Right lung (tissue), 5 donors: Measurements from ENCODE around the gene RPL7A. TPM values are rescaled to one million over a fixed set of nuclear protein-coding genes. Genes with fewer than 3 reads are reported as not detected.
"Not testable (repeated sequence)": the region's sequence is repeated elsewhere in the genome, so short reads cannot be mapped to it uniquely, and the experiment has no call there.

Experiments used
- DNase-seq, 2 donors: peaks; one replicate each; pipeline ENCODE4 v3.0.0-alpha.2; 2013
- polyA plus RNA-seq, 5 donors: library from polyadenylated mRNA; unstranded; fragments of 120-200 nt; gene quantifications; one replicate each; pipeline versions ENCODE4 v1.2.1 to v1.2.3, GENCODE V29; 2013; ENCODE audit warnings: inconsistent platforms in 1 of 5, low replicate concordance in 1 of 5; ENCODE audit not compliant: insufficient read length in 5 of 5, insufficient read depth in 1 of 5

The RPL7A gene
- polyA plus RNA-seq, 5 donors: 2,763 to 3,382 (median 3,157) TPM

DNA sequence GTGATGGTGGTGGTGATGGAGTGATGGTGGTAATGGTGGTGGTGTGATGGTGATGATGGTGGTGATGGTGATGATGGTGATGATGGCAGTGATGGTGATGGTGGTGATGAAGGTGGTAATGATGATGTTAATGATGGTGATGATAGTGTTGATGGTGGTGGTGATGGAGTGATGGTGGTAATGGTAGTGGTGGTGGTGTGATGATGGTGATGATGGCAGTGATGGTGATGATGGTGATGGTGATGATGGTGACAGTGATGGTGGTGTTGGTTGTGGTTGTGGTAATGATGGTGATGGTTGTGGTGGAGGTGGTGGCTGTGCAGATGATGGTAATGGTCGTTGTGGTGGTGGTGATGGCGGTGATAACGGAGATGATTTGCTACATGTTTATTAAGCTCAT lies 35.4 kb downstream of the RPL7A start:
- DNase-seq: no peak

DNA sequence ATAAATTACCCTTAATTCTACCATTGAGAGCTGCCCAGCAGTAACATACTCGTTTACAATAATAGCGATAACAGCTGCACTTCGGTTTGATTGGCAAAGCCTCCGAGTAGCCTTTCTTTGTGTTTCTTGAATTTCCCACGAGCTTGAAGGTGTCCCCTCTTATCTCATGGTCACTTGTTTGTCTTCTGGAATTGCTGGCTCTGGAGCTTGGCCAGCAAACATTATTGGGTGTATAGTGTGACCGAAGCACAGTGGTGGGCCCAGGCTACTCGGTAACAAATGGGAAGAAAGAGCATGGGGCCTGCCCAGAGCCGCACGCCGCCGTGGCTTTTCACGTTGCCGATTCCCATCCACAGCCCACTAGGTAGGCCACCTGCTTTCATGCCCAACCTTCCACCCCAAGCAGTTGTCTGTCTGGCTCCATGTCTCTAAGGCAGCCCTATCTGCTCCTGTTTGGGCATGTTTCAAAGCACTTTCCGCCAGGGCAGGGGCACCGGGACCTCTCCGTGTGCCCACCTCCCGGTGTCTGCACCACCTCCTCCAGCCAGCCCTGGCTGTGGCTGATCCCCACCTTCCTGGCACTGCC lies 36.8 kb downstream of the RPL7A start:
- DNase-seq: no peak

DNA sequence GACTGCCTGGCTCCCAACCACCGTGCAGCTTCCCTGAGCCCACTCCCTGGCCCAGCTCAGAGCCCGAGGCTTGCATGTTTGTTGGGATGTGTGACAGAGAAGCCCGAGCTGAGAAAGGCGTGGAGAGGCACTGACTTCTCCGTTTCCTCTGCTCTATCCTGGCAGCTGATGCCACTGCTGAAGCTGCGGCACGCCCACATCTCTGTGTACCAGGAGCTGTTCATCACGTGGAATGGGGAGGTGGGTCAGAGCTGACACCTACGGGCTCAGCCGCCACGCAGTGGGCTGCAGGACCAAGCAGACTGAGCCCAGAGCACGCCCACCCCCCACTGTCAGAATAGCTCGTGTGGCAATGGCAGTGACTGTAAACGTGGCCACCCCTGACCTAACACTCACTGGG lies 37.4 kb downstream of the RPL7A start:
- DNase-seq: no peak

DNA sequence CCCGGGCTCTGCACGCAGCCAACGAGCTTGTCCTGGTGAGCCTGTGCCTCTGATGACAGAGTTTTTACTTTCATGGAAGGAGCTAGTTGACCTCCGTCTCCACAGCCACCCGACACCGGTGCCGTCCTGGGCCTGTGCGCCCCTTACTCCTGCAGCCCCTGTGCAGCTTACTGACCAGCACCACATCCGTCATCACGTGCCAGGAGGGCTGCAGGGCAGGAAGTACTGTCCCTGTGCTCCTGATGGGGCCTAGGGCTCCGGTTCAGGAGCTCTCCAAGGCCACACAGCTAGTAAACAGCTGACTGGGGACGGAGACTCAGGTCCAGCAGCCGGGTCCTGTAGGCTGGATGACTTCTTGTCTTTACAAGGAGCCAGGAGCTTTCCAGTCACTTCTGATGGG lies 38.3 kb downstream of the RPL7A start:
- DNase-seq: no peak

DNA sequence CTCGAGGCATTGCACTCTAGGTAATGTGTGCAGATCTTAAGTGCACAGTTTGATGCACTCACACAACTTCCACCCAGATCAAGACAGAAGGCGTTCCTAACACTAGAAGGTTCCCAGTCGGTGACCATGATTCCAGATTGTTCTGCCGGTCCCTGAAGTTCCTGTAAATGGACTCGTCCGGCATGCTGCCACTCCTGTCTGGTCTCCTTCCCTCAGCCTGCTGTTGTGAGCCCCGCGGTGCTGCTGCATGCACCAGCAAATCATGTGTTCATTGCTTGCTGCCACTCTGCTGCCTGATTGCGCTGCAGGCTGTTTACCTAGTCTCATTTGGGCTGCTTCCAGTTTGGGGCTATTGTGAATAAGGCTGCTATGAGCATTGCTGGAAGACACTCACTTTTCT lies 39.7 kb downstream of the RPL7A start:
- no peak for DNase-seq

DNA sequence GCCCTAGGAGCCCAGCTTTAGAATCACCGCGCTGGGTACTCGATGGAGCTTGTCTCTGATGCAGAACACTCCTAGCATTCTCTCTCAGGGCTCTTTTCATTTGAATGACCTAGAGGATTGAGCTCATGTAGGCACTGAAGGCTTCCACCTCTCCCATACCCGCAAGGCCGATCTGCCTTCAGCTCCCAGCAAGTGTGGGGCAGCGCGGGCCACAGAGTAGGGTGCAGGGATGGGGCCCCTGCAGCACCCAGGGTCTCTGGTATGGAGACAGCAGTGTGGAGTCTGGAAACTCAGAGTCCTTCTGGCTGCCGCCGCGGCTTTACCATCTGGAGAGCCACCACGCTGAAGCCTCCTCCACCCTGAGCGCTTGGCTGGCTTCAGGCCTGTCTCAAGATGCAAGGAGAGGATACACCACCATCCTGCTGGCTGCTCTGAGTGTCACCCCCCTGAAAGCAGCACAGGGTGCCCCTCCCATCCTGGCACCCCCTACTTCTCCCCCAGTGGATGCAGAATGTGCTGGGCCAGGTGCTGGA lies 41.1 kb downstream of the RPL7A start:
- DNase-seq: no peak

DNA sequence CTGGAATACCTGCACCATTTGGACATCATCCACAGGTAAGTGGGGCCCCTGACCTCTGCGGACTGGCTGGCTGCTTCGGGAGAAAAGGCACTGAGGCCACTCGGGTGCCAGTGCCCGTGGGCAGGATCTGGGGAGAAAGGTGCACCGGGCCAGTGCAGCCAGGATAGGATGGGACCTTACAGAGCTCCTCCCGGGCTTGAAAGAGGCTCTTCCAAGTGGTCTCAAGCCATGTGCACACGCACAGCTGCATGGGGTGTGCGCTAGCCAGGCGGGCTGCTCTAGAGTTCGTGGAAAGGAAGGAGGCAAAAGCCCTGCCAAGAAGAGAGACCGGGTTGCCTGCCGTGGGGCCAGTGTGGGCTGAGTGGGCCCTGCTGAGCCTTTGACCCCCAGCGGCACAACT lies 41.5 kb downstream of the RPL7A start:
- no peak for DNase-seq

DNA sequence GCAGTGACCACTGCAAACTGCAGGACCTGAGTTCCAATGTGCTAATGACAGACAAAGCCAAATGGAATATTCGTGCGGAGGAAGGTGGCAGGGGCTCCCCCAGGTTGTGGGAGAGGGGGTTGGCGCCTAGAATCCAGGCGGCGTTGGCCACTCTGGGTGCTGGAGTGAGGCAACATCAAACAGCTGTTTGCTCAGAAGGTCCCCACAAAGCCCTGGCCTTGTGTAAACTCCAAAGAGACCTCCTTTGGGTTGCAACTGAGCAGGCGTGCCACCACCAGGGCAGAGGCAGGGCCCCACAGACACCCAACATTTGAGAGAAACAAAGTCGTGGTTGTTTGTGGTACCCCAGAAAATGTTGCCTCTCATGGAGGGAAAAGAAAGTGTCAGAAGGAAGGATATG lies 42.7 kb downstream of the RPL7A start:
- DNase-seq: no peak

DNA sequence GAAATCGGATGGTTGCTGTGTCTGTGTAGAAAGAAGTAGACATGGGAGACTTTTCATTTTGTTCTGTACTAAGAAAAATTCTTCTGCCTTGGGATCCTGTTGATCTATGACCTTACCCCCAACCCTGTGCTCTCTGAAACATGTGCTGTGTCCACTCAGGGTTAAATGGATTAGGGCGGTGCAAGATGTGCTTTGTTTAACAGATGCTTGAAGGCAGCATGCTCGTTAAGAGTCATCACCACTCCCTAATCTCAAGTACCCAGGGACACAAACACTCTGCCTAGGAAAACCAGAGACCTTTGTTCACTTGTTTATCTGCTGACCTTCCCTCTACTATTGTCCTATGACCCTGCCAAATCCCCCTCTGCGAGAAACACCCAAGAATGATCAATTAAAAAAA lies 43.4 kb downstream of the RPL7A start:
- not testable (repeated sequence) for DNase-seq

DNA sequence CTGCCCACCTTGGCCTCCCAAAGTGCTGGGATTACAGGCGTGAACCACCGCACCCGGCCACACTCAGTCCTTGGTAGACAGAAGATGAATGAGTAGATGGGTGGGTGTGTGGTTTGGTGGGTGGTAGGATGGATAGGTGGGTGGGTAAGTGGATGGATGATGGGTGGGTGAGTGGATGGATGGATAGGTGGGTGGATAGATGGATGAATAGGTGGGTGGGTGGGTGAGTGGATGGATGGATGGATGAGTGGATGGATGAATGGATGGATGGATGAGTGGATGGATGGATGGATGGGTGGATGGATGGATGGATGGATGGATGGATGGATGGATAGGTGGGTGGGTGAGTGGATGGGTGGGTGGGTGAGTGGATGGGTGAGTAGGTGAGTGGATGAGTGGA lies 44.3 kb downstream of the RPL7A start:
- not testable (repeated sequence) for DNase-seq

DNA sequence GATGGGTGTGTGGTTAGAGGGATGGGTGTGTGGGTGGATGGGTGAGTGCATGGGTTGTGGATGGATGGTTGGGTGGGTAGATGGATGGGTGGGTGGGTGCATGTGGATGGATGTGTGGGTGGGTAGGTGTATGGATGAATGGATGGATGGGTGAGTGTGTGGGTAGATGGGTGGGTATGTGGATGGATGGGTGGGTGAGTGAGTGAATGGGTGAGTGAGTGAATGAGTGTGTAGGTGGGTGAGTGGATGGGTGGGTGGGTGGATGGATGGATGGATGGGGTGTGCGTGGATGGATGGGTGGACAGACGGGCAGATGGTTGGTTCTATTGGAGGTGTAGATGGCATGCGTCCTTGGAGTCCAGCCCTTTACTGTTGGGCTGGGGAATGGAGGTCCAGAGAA lies 45.4 kb downstream of the RPL7A start:
- DNase-seq: no peak

DNA sequence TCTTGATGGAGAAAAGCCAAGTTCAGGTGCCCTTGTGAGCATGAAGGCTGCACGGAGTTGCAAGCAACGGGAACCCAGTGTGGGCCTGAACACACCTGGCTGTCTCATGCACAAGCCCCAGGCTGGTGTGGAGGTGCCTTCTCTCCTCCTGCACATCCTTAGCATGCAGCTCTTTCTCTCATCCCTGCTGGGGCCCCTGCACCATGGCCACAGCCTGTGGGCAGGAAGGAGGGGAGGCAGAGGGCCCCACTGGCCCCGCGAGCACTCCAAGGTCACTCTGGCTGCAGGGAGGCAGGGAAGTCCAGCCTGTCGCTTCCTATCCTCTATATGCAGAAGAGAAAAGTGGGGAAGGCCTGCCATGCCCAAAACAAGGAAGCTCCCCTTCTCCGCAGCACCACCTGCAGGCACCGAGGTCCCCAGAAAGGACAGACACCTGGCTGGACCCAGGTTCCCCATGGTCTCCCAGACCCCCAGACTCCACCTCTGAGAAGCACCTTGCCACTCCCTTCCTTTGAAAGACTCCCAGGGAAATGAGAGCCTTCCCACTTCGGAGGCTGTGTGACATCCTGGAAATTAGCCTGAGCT lies 46.8 kb downstream of the RPL7A start:
- DNase-seq: no peak

DNA sequence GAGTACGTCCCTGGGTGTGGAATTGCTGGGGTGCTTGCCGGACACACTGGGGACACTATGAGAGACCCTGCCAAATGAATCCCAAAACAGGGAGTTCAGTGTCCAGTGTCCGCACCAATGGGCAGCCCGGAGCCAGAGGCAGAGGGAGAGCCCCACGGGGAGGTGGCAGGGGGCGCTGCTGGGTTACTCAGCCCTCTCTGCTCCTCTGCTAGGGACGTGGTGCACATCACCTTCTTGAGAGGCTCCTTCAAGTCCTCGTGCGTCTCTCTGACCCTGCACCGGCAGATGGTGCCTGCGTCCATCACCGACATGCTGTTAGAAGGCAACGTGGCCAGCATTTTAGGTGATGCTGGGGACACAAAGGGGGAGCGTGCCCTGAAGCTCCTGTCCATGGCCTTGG lies 48.9 kb downstream of the RPL7A start:
- no peak for DNase-seq

DNA sequence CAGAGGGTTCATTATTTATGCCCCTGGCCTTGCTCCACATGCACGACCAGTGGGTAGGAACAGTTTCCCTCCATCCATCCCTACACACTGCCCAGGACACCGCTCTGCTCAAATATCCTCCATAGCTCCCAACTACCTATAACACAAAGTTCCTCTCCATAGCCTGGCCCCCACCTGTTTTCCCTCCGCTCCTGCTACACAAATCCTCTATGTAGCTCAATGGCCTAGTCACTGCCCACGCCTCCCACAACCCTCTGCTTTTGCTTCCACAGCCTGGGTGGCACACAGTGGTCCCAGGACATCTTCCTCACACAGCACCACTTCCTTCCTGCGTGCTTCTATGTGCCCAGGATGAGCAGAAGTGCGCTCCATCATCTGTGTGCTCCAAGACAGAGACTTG lies 49.4 kb downstream of the RPL7A start:
- DNase-seq: no peak

DNA sequence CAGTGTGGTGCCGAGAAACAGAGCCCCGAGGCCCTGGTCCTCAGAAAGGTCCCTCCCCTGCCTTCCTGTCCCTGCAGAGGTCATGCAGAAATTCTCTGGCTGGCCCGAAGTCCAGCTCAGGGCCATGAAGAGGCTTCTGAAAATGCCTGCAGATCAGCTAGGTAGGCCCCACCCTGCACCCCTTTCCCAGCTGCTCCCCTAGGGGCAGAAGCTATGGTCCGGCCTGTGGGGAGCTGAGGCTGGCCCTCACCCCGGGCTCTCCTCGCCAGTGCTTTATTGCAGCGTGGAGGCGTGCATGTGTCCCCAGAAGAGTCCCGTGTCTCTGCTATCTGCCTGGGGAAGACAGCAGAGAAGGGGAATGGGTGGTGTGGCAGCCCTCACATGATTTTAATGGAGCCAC lies 49.9 kb downstream of the RPL7A start:
- no peak for DNase-seq

DNA sequence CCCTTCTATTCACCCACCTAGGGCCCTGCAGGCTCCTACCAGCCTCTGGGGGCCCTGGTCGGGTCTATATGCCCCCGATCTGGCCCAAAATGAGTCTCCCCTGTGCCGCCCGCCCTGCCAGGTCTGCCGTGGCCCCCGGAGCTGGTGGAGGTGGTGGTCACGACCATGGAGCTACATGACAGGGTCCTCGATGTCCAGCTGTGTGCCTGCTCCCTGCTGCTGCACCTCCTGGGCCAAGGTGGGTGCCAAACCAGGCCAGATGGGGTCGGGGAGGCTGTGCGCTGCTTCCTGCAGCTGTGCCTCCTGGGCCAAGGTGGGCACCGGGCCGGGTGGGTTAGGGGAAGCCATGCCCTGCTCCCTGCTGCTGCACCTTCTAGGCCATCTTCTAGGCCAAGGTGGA lies 52.3 kb downstream of the RPL7A start:
- DNase-seq: no peak

Other genes with a start within 250 kb of the RPL7A start
- gene RALGDS, start 227.0 kb upstream of the RPL7A start, polyA plus RNA-seq: 10 to 100 TPM; 39.2 to 53.3 (median 47.0) TPM
- gene GBGT1, start 184.3 kb upstream of the RPL7A start, polyA plus RNA-seq: 1 to 10 TPM; 2.9 to 6.0 (median 4.0) TPM
- gene OBP2B, start 139.0 kb upstream of the RPL7A start, polyA plus RNA-seq: not detected
- gene ABO, start 73.0 kb upstream of the RPL7A start, polyA plus RNA-seq: 1 to 10 TPM; 3.9 to 7.2 (median 5.1) TPM
- gene SURF6, start 12.0 kb upstream of the RPL7A start, polyA plus RNA-seq: 10 to 100 TPM; 20.7 to 33.5 (median 27.1) TPM
- gene MED22, start 87 bp upstream of the RPL7A start, polyA plus RNA-seq: 10 to 100 TPM; 20.0 to 29.5 (median 25.4) TPM
- 10 to 100 TPM; 25.8 to 35.0 (median 32.3) TPM for gene SURF1, start 8.3 kb downstream of the RPL7A start, polyA plus RNA-seq
- gene SURF2, start 8.3 kb downstream of the RPL7A start, polyA plus RNA-seq: 10 to 100 TPM; 14.8 to 24.5 (median 15.6) TPM
- 100 to 1,000 TPM; 103 to 152 (median 120) TPM for gene SURF4, start 27.8 kb downstream of the RPL7A start, polyA plus RNA-seq
- 1 to 10 TPM; 2.6 to 4.9 (median 3.5) TPM for gene STKLD1, start 28.1 kb downstream of the RPL7A start, polyA plus RNA-seq
- gene REXO4, start 69.8 kb downstream of the RPL7A start, polyA plus RNA-seq: 10 to 100 TPM; 23.0 to 31.4 (median 29.3) TPM
- gene ADAMTS13, start 74.1 kb downstream of the RPL7A start, polyA plus RNA-seq: 10 to 100 TPM in 1 of 5 donors, 1 to 10 TPM in 4; 5.3 to 10.3 (median 8.5) TPM
- gene CACFD1, start 111.8 kb downstream of the RPL7A start, polyA plus RNA-seq: 10 to 100 TPM; 14.0 to 35.6 (median 22.3) TPM
- gene SLC2A6, start 130.9 kb downstream of the RPL7A start, polyA plus RNA-seq: 1 to 10 TPM; 1.8 to 5.9 (median 2.8) TPM
- gene MYMK, start 176.7 kb downstream of the RPL7A start, polyA plus RNA-seq: 1 to 10 TPM in 1 of 5 donors, under 1 TPM in 2, not detected in 2; 0.31 to 3.5 (median 0.37) TPM
- gene ADAMTSL2, start 186.5 kb downstream of the RPL7A start, polyA plus RNA-seq: 10 to 100 TPM in 2 of 5 donors, 1 to 10 TPM in 3; 6.3 to 20.3 (median 9.3) TPM